ENCODE results near the gene NOTCH1.

DNA sequence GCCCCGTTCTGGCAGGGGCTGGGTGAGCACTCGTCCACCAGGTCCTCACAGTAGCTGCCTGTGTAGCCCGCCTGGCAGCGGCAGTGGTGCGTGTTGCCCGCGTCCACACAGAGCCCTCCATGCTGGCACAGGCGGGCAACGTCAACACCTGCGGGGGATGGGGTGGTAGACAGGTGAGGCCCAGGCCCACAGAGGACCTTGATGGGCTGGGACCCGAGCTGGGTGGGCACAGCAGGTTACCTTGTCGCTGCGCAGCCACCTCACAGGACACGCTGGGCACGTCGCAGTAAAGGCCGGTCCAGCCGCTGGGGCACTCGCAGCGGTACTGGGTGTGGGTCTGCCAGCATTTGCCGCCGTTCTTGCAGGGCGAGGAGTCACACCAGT, 37.9 kb downstream of the NOTCH1 start:
- TF ChIP-seq CREB1 (IDR thresholded peaks at IDR 0.05) (no peak), POLR2AphosphoS5 (IDR thresholded peaks at IDR 0.05; ENCODE audit: low read depth, low read length) (no peak), RXRA (IDR thresholded peaks at IDR 0.05; ENCODE audit: insufficient read depth, low read depth, low read length) (no peak), TAF1 (IDR thresholded peaks at IDR 0.05; ENCODE audit: low read depth, low read length) (no peak), RBBP5 (IDR thresholded peaks at IDR 0.05; ENCODE audit: borderline replicate concordance, low read depth, low read length) (no peak), SUZ12 (IDR thresholded peaks at IDR 0.05; ENCODE audit: low read length) (no peak), MAX (IDR thresholded peaks at IDR 0.05) (no peak), RAD21 (IDR thresholded peaks at IDR 0.05 in 1 of 2, conservative IDR thresholded peaks at IDR 0.05 in 1 of 2; ENCODE audit: low read depth in 2 of 2, low read length in 2 of 2) (no peak), EGR1 (IDR thresholded peaks at IDR 0.05; ENCODE audit: borderline replicate concordance, low read depth, low read length) (no peak)
- TF ChIP-seq, protein P1, sequence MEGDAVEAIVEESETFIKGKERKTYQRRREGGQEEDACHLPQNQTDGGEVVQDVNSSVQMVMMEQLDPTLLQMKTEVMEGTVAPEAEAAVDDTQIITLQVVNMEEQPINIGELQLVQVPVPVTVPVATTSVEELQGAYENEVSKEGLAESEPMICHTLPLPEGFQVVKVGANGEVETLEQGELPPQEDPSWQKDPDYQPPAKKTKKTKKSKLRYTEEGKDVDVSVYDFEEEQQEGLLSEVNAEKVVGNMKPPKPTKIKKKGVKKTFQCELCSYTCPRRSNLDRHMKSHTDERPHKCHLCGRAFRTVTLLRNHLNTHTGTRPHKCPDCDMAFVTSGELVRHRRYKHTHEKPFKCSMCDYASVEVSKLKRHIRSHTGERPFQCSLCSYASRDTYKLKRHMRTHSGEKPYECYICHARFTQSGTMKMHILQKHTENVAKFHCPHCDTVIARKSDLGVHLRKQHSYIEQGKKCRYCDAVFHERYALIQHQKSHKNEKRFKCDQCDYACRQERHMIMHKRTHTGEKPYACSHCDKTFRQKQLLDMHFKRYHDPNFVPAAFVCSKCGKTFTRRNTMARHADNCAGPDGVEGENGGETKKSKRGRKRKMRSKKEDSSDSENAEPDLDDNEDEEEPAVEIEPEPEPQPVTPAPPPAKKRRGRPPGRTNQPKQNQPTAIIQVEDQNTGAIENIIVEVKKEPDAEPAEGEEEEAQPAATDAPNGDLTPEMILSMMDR (IDR thresholded peaks at IDR 0.05; ENCODE audit: control extremely low read depth in 1 of 3, insufficient read depth in 1 of 3, low read depth in 1 of 3, low read length in 3 of 3), result no peak
